Measurements from ENCODE around the gene HINT2. TPM values are rescaled to one million over a fixed set of nuclear protein-coding genes. Genes with fewer than 3 reads are reported as not detected.

Gene HINT2
- 7.5 and 11.9 TPM in 2 replicates for total RNA-seq

GRCh38 chr9:35814841-35815543 is at the start of gene HINT2:
TSS of gene HINT2 (minus strand) at chr9:35815042. CDS start at chr9:35814979, 63 bp downstream.

GRCh38 chr9:35829084-35829763 is 14.4 kb upstream of the HINT2 start, which contains the start of gene TMEM8B:
TSS of gene TMEM8B (plus strand) at chr9:35829228. CDS start at chr9:35829448, 220 bp downstream.

GRCh38 chr9:35828716-35829083 is 13.9 kb upstream of the HINT2 start, which contains the start of gene FAM221B:
TSS of gene FAM221B (minus strand) at chr9:35828732. CDS start at chr9:35826161, 2,571 bp downstream.

GRCh38 chr9:35812025-35812602 is 2.7 kb downstream of the HINT2 start, which contains the start of gene SPAG8:
TSS of gene SPAG8 (minus strand) at chr9:35812262. CDS start at chr9:35812147, 115 bp downstream.

GRCh38 chr9:35791297-35791921 is 23.4 kb downstream of the HINT2 start, which contains the start of gene NPR2:
TSS of gene NPR2 (plus strand) at chr9:35791591. CDS start at chr9:35792409, 818 bp downstream.

Other genes with a start within 250 kb of the HINT2 start
- 11.9 and 12.2 TPM in 2 replicates for gene TESK1, start 209.8 kb downstream of the HINT2 start, total RNA-seq
- 0.32 and 1.2 TPM in 2 replicates for gene CD72, start 196.6 kb downstream of the HINT2 start, total RNA-seq
- gene SIT1, start 164.1 kb downstream of the HINT2 start, total RNA-seq: not detected in 2 replicates
- 680 and 5,299 TPM in 2 replicates for gene RMRP, start 157.0 kb downstream of the HINT2 start, total RNA-seq
- gene CCDC107, start 156.8 kb downstream of the HINT2 start, total RNA-seq: 9.2 and 13.7 TPM in 2 replicates
- gene ARHGEF39, start 149.8 kb downstream of the HINT2 start, total RNA-seq: 0.30 and 0.92 TPM in 2 replicates
- 3.6 and 8.1 TPM in 2 replicates for gene CA9, start 141.1 kb downstream of the HINT2 start, total RNA-seq
- gene TPM2, start 125.1 kb downstream of the HINT2 start, total RNA-seq: 1,294 and 1,826 TPM in 2 replicates
- 548 and 1,223 TPM in 2 replicates for gene TLN1, start 82.8 kb downstream of the HINT2 start, total RNA-seq
- gene CREB3, start 82.4 kb downstream of the HINT2 start, total RNA-seq: 97.4 and 118 TPM in 2 replicates
- 23.5 and 31.0 TPM in 2 replicates for gene GBA2, start 65.8 kb downstream of the HINT2 start, total RNA-seq
- gene RGP1, start 65.8 kb downstream of the HINT2 start, total RNA-seq: 12.5 and 21.2 TPM in 2 replicates
- 0.30 and 0.55 TPM in 2 replicates for gene MSMP, start 60.8 kb downstream of the HINT2 start, total RNA-seq
- 30.6 and 38.0 TPM in 2 replicates for gene NPR2, start 23.5 kb downstream of the HINT2 start, total RNA-seq
- 0.55 and 1.2 TPM in 2 replicates for gene SPAG8, start 2.8 kb downstream of the HINT2 start, total RNA-seq
- gene FAM221B, start 13.7 kb upstream of the HINT2 start, total RNA-seq: not detected in 2 replicates
- gene TMEM8B, start 14.2 kb upstream of the HINT2 start, total RNA-seq: 2.7 and 6.2 TPM in 2 replicates
- gene OR13J1, start 55.4 kb upstream of the HINT2 start, total RNA-seq: not detected in 2 replicates
- gene HRCT1, start 91.2 kb upstream of the HINT2 start, total RNA-seq: 0.30 and 0.51 TPM in 2 replicates
- 0.14 TPM in 1 of 2 replicates, not detected in the other for gene SPAAR, start 94.4 kb upstream of the HINT2 start, total RNA-seq
- not detected in 2 replicates for gene OR2S2, start 143.1 kb upstream of the HINT2 start, total RNA-seq
- gene RECK, start 221.9 kb upstream of the HINT2 start, total RNA-seq: 54.0 and 66.6 TPM in 2 replicates

Data from smooth muscle cell of the umbilical artery (primary cell).